IPS-NIHi7 (cell line): Measurements from ENCODE around the gene INSL3.
"Not testable (repeated sequence)": the region's sequence is repeated elsewhere in the genome, so short reads cannot be mapped to it uniquely, and the experiment has no call there.

Experiments
- DNase-seq: peaks from one replicate; pipeline ENCODE4 v3.0.0; 2012; ENCODE audit warnings: mixed read lengths; ENCODE audit errors: extremely low spot score

INSL3 gene

GRCh38 chr19:17784201-17785008, 36.9 kb downstream of the INSL3 start:
- DNase-seq = peak; percentile 87

DNA sequence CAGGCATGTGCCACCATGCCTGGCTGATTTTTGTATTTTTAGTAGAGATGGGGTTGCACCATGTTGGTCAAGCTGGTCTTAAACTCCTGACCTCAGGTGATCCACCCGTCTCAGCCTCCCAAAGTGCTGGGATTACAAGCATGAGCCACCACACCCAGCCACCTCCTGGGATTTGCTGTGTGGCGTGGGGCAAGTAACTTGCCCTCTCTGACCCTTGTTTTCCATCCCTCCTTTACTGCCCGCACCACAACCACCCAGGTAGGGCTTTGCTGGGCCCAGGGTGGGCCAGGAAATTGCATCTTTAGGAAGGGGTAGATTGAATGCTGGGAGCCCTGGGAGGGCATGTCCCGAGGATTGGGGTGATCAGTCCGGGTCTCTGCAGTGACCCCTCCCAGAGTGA, 37.6 kb downstream of the INSL3 start:
- not testable (repeated sequence) for DNase-seq

- no peak for DNase-seq
These were observed 40.5 kb downstream of the INSL3 start for GRCh38 chr19:17780781-17781180.

DNA sequence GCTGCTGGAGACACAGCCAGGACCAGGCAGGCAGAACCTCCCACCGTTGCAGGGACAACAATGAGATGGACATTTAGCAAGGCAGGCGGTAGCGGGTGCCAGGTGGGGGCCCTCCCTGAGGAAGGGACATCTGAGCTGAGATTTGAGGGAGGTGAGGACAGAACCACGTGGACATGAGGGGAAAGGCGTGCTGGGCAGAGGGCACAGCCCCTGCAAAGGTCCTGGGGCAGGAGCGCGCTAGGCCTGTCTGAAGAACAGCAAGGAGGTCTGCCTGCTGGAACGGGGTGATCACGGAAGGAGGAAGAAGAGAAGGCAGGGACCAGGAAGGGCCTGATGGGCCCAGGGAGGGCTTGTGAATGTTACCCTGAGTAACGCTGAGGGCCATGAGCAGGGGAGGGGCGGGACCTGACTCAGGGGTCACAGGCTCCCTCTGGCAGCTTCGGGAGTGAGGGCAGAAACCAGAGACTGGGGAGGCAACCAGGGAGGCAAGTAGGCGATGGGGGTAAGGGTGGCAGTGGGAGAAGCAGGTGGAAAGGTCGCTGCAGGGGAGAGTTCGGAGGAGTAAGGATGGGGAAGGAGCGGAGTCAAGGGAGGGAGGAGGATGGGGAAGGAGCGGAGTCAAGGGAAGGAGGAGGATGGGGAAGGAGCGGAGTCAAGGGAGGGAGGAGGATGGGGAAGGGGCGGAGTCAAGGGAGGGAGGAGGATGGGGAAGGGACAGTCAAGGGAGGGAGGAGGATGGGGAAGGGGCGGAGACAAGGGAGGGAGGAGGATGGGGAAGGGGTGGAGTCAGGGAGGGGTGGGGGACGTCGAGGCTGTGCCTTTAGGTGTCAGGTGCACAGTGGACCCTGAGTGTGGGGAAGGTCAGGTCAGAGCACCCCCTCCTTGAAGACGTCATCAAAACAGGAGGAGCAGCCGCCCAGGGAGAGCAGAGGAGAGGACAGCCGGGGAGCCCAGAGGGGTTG, 42.1 kb downstream of the INSL3 start:
- DNase-seq = peak; percentile 80

DNA sequence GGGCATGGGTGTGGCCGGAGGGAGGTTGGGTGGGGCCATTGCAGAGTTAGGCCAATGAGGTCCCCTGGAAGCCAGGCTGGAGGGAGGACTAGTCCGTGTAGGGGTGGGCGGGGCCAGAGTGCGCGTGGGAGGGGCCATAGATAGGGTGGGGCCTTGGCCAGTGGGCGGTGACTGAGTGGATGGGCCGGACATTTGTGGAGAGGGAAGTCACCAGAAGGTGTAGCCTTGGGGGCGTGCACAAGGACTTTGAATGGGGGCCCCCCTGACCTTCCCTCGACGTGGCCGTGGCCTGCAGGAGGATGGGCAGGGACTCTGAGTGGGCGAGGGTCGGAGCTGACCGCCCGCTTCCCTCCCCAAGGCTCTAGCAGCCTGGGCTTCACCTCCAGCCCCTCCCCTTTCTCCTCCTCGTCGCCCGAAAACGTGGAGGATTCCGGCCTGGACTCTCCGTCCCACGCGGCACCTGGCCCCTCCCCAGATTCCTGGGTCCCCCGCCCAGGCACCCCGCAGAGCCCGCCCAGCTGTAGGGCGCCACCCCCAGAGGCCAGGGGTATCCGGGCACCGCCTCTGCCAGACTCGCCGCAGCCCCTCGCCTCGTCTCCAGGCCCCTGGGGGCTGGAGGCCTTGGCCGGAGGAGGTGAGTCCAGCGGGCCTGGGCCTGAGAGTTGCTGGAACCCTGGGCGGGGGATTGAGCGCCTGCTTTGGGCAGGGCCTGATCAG, 42.9 kb downstream of the INSL3 start:
- peak; percentile 91 for DNase-seq

GRCh38 chr19:17777840-17778239, 43.5 kb downstream of the INSL3 start:
- not testable (repeated sequence) for DNase-seq

GRCh38 chr19:17775991-17776803, 45.1 kb downstream of the INSL3 start:
- no peak for DNase-seq

DNA sequence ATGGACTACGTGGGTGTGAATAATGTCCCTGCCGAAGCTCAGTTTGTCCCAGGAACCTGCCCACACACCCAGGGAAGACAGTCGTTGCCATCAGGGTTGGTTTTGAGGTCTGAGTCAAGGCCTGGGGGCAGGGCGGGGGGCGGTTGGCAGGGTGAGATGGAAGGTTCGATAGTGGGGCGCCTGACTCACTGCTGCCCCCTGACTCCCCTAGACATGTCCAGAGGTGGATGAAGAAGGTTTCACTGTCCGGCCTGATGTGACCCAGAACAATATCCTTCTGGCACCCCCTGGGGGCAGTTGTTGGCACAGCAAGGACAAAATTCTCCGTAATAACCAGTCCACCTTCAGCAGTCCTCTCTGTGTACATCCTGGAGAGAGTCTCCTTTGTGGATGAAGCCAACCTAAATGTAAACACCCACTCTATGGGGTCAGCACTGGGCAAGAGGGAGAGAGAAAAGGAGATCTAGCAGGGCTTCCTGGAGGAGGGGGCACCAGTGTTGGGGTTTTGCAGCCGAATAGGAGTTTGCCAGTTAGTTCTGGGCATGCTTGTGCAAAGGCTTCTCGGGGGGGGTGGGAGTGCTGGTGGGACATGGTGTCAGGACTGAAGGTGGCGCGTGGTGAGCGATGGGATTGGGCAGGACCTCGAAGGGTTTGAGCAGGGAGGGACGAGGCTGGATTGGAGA, 45.9 kb downstream of the INSL3 start:
- peak; percentile 63 for DNase-seq

- DNase-seq = no peak
These were observed 49.1 kb downstream of the INSL3 start for GRCh38 chr19:17772172-17772571.

DNA sequence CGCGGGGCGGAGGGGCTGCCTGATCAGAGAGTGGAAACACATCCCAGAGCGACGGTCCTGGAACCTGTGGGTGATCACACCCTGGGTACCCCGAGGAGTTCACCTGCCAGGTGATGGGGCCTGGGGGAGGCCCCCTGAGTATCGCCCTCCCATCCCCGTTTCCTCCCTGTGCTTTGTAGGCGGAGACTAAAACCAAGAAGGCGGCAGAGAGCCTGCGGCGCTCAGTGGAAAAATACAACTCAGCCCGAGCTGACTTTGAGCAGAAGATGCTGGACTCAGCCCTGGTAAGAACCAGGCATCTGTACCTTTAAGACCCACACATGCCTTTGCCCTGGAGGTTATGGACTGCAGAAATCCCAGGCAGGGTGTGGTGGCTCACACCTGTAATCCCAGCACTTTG, 50.7 kb downstream of the INSL3 start:
- DNase-seq = no peak

DNA sequence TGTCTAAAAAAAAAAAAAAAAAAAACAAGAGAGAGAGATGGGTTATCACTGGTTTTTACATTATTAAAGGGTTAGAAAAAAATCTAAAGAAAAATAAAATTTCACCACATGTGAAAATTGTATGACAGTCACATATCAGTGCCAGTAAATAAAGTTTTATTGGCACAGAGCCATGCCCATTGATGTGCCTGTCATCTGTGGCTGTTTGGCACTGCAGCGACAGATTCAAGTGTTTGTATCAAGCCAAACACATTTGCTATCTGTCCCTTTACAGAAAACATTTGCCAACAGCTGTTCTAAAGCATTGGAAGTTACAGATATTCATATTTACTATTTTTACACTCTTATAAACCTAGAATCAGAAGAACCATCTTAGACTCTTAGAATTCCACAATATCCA, 53.8 kb downstream of the INSL3 start:
- no peak for DNase-seq

- DNase-seq = peak; percentile 83
These were observed 54.7 kb downstream of the INSL3 start for GRCh38 chr19:17766543-17767131.
